ENCODE data around the gene NXF1. TPM values are rescaled to one million over a fixed set of nuclear protein-coding genes. Genes with fewer than 3 reads are reported as not detected.

NXF1 gene
- total and polyA plus RNA-seq, 2 of the 13 experiments (the other 11 are each of a cell fraction or from before 2014, with no cell fraction given), result 30.4 to 30.9 TPM

- TF ChIP-seq NCOA1 (CRISPR knock-in tag; IDR thresholded peaks at IDR 0.05) (0 out of 2 replicates have a peak, but pooled peaks have one; percentile 81), ZNF20 (CRISPR knock-in tag; IDR thresholded peaks at IDR 0.05) (0 out of 2 replicates have a peak, but pooled peaks have one; percentile 52), ZNF891 (CRISPR knock-in tag; IDR thresholded peaks at IDR 0.05) (peak; percentile 9; the same call in 1 of the 2 replicates), NR3C1 (CRISPR knock-in tag; IDR thresholded peaks at IDR 0.05) (no peak), SNAI1 (CRISPR knock-in tag; IDR thresholded peaks at IDR 0.05; ENCODE audit: borderline replicate concordance) (no peak), KAT7 (CRISPR knock-in tag; IDR thresholded peaks at IDR 0.05; ENCODE audit: borderline replicate concordance) (peak; percentile 32; the same call in 1 of the 2 replicates), FOXC1 (CRISPR knock-in tag; IDR thresholded peaks at IDR 0.05; ENCODE audit: borderline replicate concordance) (peak; percentile 90; the same call in 1 of the 2 replicates), ZUFSP (CRISPR knock-in tag; IDR thresholded peaks at IDR 0.05; ENCODE audit: borderline replicate concordance) (no peak), ARNT (IDR thresholded peaks at IDR 0.05) (no peak), PBX2 (CRISPR knock-in tag; IDR thresholded peaks at IDR 0.05) (peak; percentile 94), TAF1 (CRISPR knock-in tag; IDR thresholded peaks at IDR 0.05) (peak; percentile 76), ZNF749 (CRISPR knock-in tag; IDR thresholded peaks at IDR 0.05; ENCODE audit: borderline replicate concordance) (0 out of 2 replicates have a peak, but pooled peaks have one; percentile 25), KMT2B (CRISPR knock-in tag; IDR thresholded peaks at IDR 0.05) (peak; percentile 53), DNMT3B (CRISPR knock-in tag; conservative IDR thresholded peaks at IDR 0.05) (0 out of 2 replicates have a peak, but pooled peaks have one; percentile 43), NCOR1 (IDR thresholded peaks at IDR 0.05; ENCODE audit: borderline replicate concordance, low read length) (peak; percentile 67; the same call in 1 of the 2 replicates), ZNF451 (CRISPR knock-in tag; IDR thresholded peaks at IDR 0.05) (no peak), ZNF224 (CRISPR knock-in tag; IDR thresholded peaks at IDR 0.05) (peak; percentile 84; the same call in 1 of the 2 replicates), ZNF547 (CRISPR knock-in tag; IDR thresholded peaks at IDR 0.05) (peak; percentile 80), HNRNPUL1 (IDR thresholded peaks at IDR 0.05; ENCODE audit: low read depth, low read length) (no peak), ZBTB21 (CRISPR knock-in tag; IDR thresholded peaks at IDR 0.05) (peak; percentile 13; the same call in 1 of the 2 replicates), SAP130 (CRISPR knock-in tag; IDR thresholded peaks at IDR 0.05; ENCODE audit: low read depth) (peak; percentile 80), AGO1 (IDR thresholded peaks at IDR 0.05; ENCODE audit: low read depth, low read length, poor library complexity, severe bottlenecking) (peak; percentile 62), ZBTB37 (CRISPR knock-in tag; IDR thresholded peaks at IDR 0.05) (no peak), ZNF513 (CRISPR knock-in tag; conservative IDR thresholded peaks at IDR 0.05) (no peak), FOXP1 (IDR thresholded peaks at IDR 0.05) (no peak), FOXP1 (CRISPR knock-in tag; IDR thresholded peaks at IDR 0.05) (peak; percentile 49; the same call in 1 of the 2 replicates)
These were observed 26.5 kb upstream of the NXF1 start, which contains the start of gene STX5 (continued) for GRCh38 chr11:62831520-62832335.
